ENCODE results near the gene TMEM63B.

Gene TMEM63B

GRCh38 chr6:44126320-44127149 lies 819 bp upstream of the TMEM63B start:
- TF ChIP-seq ZBTB7A (IDR thresholded peaks at IDR 0.05; ENCODE audit: low read depth): no peak
- TF ChIP-seq REST (IDR thresholded peaks at IDR 0.05; ENCODE audit: low read depth): no peak
- no peak for TF ChIP-seq NFIC (IDR thresholded peaks at IDR 0.05)
- TF ChIP-seq USF1 (IDR thresholded peaks at IDR 0.05): no peak

GRCh38 chr6:44128020-44128917 lies 915 bp downstream of the TMEM63B start:
- TF ChIP-seq YY1 (IDR thresholded peaks at IDR 0.05; ENCODE audit: low read depth): no peak
- TF ChIP-seq ZBTB7A (IDR thresholded peaks at IDR 0.05; ENCODE audit: low read depth): peak; percentile 98

- TF ChIP-seq TAF1 (IDR thresholded peaks at IDR 0.05; ENCODE audit: low read depth) (no peak), EP300 (IDR thresholded peaks at IDR 0.05; ENCODE audit: borderline replicate concordance) (no peak)
Measured at GRCh38 chr6:44129841-44130322, 2.5 kb downstream of the TMEM63B start.

GRCh38 chr6:44131892-44132291 lies 4.5 kb downstream of the TMEM63B start:
- TF ChIP-seq ZBTB7A (IDR thresholded peaks at IDR 0.05; ENCODE audit: low read depth) (no peak), MAX (IDR thresholded peaks at IDR 0.05) (no peak), YY1 (IDR thresholded peaks at IDR 0.05; ENCODE audit: low read depth) (no peak), EGR1 (IDR thresholded peaks at IDR 0.05) (no peak), TEAD4 (IDR thresholded peaks at IDR 0.05) (no peak), CREB1 (IDR thresholded peaks at IDR 0.05; ENCODE audit: low read depth) (no peak), TCF12 (IDR thresholded peaks at IDR 0.05; ENCODE audit: low read depth) (no peak), TAF1 (IDR thresholded peaks at IDR 0.05; ENCODE audit: low read depth) (no peak), CEBPB (IDR thresholded peaks at IDR 0.05) (no peak), EP300 (IDR thresholded peaks at IDR 0.05; ENCODE audit: borderline replicate concordance) (no peak), FOXM1 (IDR thresholded peaks at IDR 0.05; ENCODE audit: borderline replicate concordance, low read depth) (no peak), NFIC (IDR thresholded peaks at IDR 0.05) (no peak), USF1 (IDR thresholded peaks at IDR 0.05) (no peak), RAD21 (IDR thresholded peaks at IDR 0.05; ENCODE audit: low read depth) (no peak), REST (IDR thresholded peaks at IDR 0.05; ENCODE audit: low read depth) (no peak)

- TF ChIP-seq ZBTB7A (IDR thresholded peaks at IDR 0.05; ENCODE audit: low read depth) (no peak), NFIC (IDR thresholded peaks at IDR 0.05) (no peak), TEAD4 (IDR thresholded peaks at IDR 0.05) (no peak), EP300 (IDR thresholded peaks at IDR 0.05; ENCODE audit: borderline replicate concordance) (no peak), USF1 (IDR thresholded peaks at IDR 0.05) (no peak), CREB1 (IDR thresholded peaks at IDR 0.05; ENCODE audit: low read depth) (no peak), FOXM1 (IDR thresholded peaks at IDR 0.05; ENCODE audit: borderline replicate concordance, low read depth) (no peak), EGR1 (IDR thresholded peaks at IDR 0.05) (no peak), TCF12 (IDR thresholded peaks at IDR 0.05; ENCODE audit: low read depth) (no peak), CEBPB (IDR thresholded peaks at IDR 0.05) (no peak), RAD21 (IDR thresholded peaks at IDR 0.05; ENCODE audit: low read depth) (no peak), MAX (IDR thresholded peaks at IDR 0.05) (no peak), TAF1 (IDR thresholded peaks at IDR 0.05; ENCODE audit: low read depth) (no peak), YY1 (IDR thresholded peaks at IDR 0.05; ENCODE audit: low read depth) (no peak), REST (IDR thresholded peaks at IDR 0.05; ENCODE audit: low read depth) (no peak)
Measured at GRCh38 chr6:44132476-44132875, 5.1 kb downstream of the TMEM63B start.
